ENCODE results near the gene RGR.

Gene RGR, protein sequence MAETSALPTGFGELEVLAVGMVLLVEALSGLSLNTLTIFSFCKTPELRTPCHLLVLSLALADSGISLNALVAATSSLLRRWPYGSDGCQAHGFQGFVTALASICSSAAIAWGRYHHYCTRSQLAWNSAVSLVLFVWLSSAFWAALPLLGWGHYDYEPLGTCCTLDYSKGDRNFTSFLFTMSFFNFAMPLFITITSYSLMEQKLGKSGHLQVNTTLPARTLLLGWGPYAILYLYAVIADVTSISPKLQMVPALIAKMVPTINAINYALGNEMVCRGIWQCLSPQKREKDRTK

DNA sequence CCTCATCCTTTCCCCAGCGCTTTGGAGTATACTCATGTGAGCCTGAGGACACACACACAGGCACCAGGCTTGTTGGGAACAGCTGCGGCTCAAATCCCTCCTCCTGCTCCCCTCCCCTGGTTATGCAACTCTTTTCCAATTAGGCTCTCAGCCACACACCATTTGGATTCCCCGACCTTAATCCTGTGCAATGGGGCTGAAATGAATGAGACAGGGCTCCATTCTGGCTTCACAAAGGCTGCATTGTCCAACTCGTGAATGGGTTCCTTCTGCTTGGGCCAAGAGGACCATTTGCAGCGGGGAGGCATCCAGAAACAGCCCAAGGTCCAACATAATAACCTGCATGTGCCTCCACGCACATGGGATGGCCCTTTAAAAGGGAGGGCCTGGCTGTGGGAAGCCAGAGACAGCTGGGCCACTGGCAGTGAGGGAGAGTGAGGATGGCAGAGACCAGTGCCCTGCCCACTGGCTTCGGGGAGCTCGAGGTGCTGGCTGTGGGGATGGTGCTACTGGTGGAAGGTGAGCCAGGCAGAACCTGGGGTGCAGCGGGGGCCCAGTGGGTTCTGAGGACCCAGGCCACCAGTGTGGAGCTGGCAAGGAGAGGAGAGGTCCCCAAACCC lies at the start of gene RGR:
Gene RGR, plus strand, starts transcription at position 403 of the 620 bp plus-strand sequence. Its CDS starts 38 bp downstream, at position 441.
- Histone ChIP-seq H3K27ac (ENCODE audit: low read depth, low read length) (no peak within 1 kb of the TSS), H3K4me3 (ENCODE audit: low read depth, low read length) (no peak within 1 kb of the TSS), H3K27me3 (ENCODE audit: insufficient read depth, low read length) (peaks cover 86% of the 10 kb centered on the region), H3K79me2 (ENCODE audit: control insufficient read depth, insufficient read depth, low read length, unreplicated experiment) (no peaks in the 10 kb centered on the region), H2AFZ (ENCODE audit: low read length, unreplicated experiment) (no peak within 1 kb of the TSS), H3K4me1 (ENCODE audit: control insufficient read depth, insufficient read depth, low read length, unreplicated experiment) (no peaks in the 10 kb centered on the region), H3K36me3 (ENCODE audit: insufficient read depth, low read length) (no peaks in the 10 kb centered on the region)

GRCh38 chr10:84196083-84196482 lies 48.8 kb upstream of the RGR start:
- no peaks in the 10 kb centered on the region for H3K36me3 ChIP-seq (ENCODE audit: insufficient read depth, low read length)
- peaks cover 94% of the 10 kb centered on the region for H3K27me3 ChIP-seq (ENCODE audit: insufficient read depth, low read length)
- H3K79me2 ChIP-seq (ENCODE audit: control insufficient read depth, insufficient read depth, low read length, unreplicated experiment) = no peaks in the 10 kb centered on the region
- no peak overlapping the region for H3K27ac ChIP-seq (ENCODE audit: low read depth, low read length)
- H3K4me3 ChIP-seq (ENCODE audit: low read depth, low read length) = no peak overlapping the region
- H3K4me1 ChIP-seq (ENCODE audit: control insufficient read depth, insufficient read depth, low read length, unreplicated experiment) = no peaks in the 10 kb centered on the region
- no peak overlapping the region for H2AFZ ChIP-seq (ENCODE audit: low read length, unreplicated experiment)

DNA sequence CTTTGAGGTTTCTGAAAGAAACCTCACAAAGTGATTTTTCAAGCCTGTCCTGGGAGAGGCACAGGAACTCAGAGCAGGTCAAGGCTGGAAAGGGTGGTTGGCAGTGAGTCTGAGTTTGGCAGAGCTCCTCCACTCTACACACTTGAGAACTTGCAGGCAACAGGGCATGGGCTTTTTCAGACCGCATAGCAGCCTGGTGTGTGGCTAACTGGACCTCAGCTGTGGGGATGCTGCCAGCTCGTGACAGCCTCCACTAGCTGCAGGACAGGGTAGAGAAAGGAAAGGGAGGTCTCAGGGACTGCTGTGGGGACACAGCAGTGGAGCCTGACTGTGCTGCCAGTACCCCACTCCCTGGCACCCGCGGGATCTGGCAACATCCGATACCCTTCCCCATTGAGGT lies 47.9 kb upstream of the RGR start:
- Histone ChIP-seq H3K27ac (ENCODE audit: low read depth, low read length) (no peak overlapping the region), H2AFZ (ENCODE audit: low read length, unreplicated experiment) (no peak overlapping the region), H3K4me3 (ENCODE audit: low read depth, low read length) (no peak overlapping the region), H3K36me3 (ENCODE audit: insufficient read depth, low read length) (no peaks in the 10 kb centered on the region), H3K27me3 (ENCODE audit: insufficient read depth, low read length) (peaks cover 91% of the 10 kb centered on the region), H3K79me2 (ENCODE audit: control insufficient read depth, insufficient read depth, low read length, unreplicated experiment) (no peaks in the 10 kb centered on the region), H3K4me1 (ENCODE audit: control insufficient read depth, insufficient read depth, low read length, unreplicated experiment) (no peaks in the 10 kb centered on the region)

GRCh38 chr10:84197643-84198042 lies 47.2 kb upstream of the RGR start:
- Histone ChIP-seq H3K27me3 (ENCODE audit: insufficient read depth, low read length) (peaks cover 84% of the 10 kb centered on the region), H3K79me2 (ENCODE audit: control insufficient read depth, insufficient read depth, low read length, unreplicated experiment) (no peaks in the 10 kb centered on the region), H3K27ac (ENCODE audit: low read depth, low read length) (no peak overlapping the region), H3K4me1 (ENCODE audit: control insufficient read depth, insufficient read depth, low read length, unreplicated experiment) (no peaks in the 10 kb centered on the region), H3K4me3 (ENCODE audit: low read depth, low read length) (no peak overlapping the region), H2AFZ (ENCODE audit: low read length, unreplicated experiment) (no peak overlapping the region), H3K36me3 (ENCODE audit: insufficient read depth, low read length) (no peaks in the 10 kb centered on the region)

GRCh38 chr10:84198206-84198915 lies 46.5 kb upstream of the RGR start:
- Histone ChIP-seq H3K4me3 (ENCODE audit: low read depth, low read length) (no peak overlapping the region), H2AFZ (ENCODE audit: low read length, unreplicated experiment) (no peak overlapping the region), H3K4me1 (ENCODE audit: control insufficient read depth, insufficient read depth, low read length, unreplicated experiment) (no peaks in the 10 kb centered on the region), H3K79me2 (ENCODE audit: control insufficient read depth, insufficient read depth, low read length, unreplicated experiment) (no peaks in the 10 kb centered on the region), H3K27me3 (ENCODE audit: insufficient read depth, low read length) (peaks cover 77% of the 10 kb centered on the region), H3K27ac (ENCODE audit: low read depth, low read length) (no peak overlapping the region), H3K36me3 (ENCODE audit: insufficient read depth, low read length) (no peaks in the 10 kb centered on the region)

DNA sequence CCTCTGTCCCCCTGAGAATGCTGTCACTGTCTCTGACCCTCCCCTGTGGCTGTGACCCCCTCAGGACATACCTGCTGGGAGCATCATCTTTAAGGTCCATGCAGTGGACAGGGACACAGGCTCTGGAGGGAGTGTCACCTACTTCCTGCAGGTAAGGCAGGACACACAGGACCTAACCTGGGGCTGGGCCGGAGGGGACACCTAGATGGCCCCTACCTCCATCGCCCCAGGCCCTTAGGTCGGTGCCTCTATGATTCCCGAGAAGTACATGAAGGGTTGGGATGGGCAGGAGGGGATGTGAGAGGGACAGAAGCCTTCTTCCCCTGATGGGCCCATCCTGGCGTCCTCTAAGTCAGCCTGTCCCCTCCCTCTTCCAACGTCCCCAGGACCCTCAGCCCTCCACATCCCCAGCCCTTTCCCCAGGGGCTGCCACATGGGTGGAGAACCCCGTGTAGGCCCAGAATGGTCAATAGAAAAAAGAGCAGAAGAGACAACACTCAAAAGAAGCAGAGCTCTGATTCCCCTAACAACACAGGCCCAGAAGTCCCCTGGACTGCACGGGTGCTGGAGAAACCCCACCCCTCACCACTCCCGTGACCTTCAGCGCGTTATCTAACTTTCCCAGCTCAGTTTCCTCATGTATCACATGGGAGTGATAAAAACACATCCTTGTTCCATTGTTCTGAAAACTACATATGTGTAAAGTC lies 44.2 kb upstream of the RGR start:
- no peak overlapping the region for H2AFZ ChIP-seq (ENCODE audit: low read length, unreplicated experiment)
- H3K4me3 ChIP-seq (ENCODE audit: low read depth, low read length) = no peak overlapping the region
- H3K27ac ChIP-seq (ENCODE audit: low read depth, low read length) = no peak overlapping the region
- H3K36me3 ChIP-seq (ENCODE audit: insufficient read depth, low read length) = no peaks in the 10 kb centered on the region
- no peaks in the 10 kb centered on the region for H3K4me1 ChIP-seq (ENCODE audit: control insufficient read depth, insufficient read depth, low read length, unreplicated experiment)
- peaks cover 54% of the 10 kb centered on the region for H3K27me3 ChIP-seq (ENCODE audit: insufficient read depth, low read length)
- no peaks in the 10 kb centered on the region for H3K79me2 ChIP-seq (ENCODE audit: control insufficient read depth, insufficient read depth, low read length, unreplicated experiment)

DNA sequence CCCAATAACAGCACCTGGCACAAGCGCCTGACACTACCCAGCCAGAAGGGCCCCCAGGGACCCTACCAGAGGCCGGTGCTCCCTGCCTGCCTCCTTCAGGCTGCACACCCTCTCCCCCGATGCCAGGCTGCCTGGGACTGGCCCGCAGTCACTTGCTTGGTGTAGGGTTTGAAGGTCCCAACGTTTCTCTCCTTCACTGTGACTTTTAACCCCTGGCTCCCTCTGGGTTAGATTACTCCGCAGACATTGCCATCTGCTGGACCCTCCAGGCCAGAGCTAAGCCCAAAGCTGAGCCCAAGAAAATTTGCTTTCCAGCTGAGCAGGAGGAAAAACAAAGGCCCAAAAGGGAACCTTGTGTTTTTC lies 43.6 kb upstream of the RGR start:
- no peak overlapping the region for H3K4me3 ChIP-seq (ENCODE audit: low read depth, low read length)
- H3K27me3 ChIP-seq (ENCODE audit: insufficient read depth, low read length) = peaks cover 49% of the 10 kb centered on the region
- no peak overlapping the region for H3K27ac ChIP-seq (ENCODE audit: low read depth, low read length)
- no peaks in the 10 kb centered on the region for H3K79me2 ChIP-seq (ENCODE audit: control insufficient read depth, insufficient read depth, low read length, unreplicated experiment)
- no peaks in the 10 kb centered on the region for H3K36me3 ChIP-seq (ENCODE audit: insufficient read depth, low read length)
- H3K4me1 ChIP-seq (ENCODE audit: control insufficient read depth, insufficient read depth, low read length, unreplicated experiment) = no peaks in the 10 kb centered on the region
- H2AFZ ChIP-seq (ENCODE audit: low read length, unreplicated experiment) = no peak overlapping the region

DNA sequence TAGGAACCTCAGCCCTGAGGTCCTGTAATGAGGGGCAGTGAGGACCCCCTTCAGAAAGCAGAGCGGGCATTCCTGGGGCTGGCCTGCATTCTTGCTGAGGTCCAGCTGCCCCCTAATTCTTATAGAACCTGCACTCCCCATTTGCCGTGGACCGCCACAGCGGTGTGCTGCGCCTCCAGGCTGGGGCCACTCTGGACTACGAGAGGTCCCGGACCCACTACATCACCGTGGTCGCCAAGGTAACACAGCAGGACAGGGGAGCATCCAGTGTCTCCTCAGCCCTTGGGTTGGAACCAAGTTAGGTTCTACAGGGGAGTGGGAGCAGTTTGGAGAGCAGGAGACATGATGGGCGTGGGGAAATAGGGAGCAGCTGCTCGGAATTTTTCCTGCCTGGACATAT lies 43.2 kb upstream of the RGR start:
- H3K27me3 ChIP-seq (ENCODE audit: insufficient read depth, low read length) = peaks cover 49% of the 10 kb centered on the region

GRCh38 chr10:84202349-84202748 lies 42.5 kb upstream of the RGR start:
- Histone ChIP-seq H3K79me2 (ENCODE audit: control insufficient read depth, insufficient read depth, low read length, unreplicated experiment) (no peaks in the 10 kb centered on the region), H3K4me3 (ENCODE audit: low read depth, low read length) (no peak overlapping the region), H2AFZ (ENCODE audit: low read length, unreplicated experiment) (no peak overlapping the region), H3K4me1 (ENCODE audit: control insufficient read depth, insufficient read depth, low read length, unreplicated experiment) (no peaks in the 10 kb centered on the region), H3K27me3 (ENCODE audit: insufficient read depth, low read length) (peaks cover 49% of the 10 kb centered on the region), H3K27ac (ENCODE audit: low read depth, low read length) (no peak overlapping the region), H3K36me3 (ENCODE audit: insufficient read depth, low read length) (no peaks in the 10 kb centered on the region)

More for the DNA sequence above, 43.2 kb upstream of the RGR start:
- no peak overlapping the region for H3K4me3 ChIP-seq (ENCODE audit: low read depth, low read length)
- H3K27ac ChIP-seq (ENCODE audit: low read depth, low read length) = no peak overlapping the region
- H2AFZ ChIP-seq (ENCODE audit: low read length, unreplicated experiment) = no peak overlapping the region
- H3K4me1 ChIP-seq (ENCODE audit: control insufficient read depth, insufficient read depth, low read length, unreplicated experiment) = no peaks in the 10 kb centered on the region
- no peaks in the 10 kb centered on the region for H3K36me3 ChIP-seq (ENCODE audit: insufficient read depth, low read length)
- no peaks in the 10 kb centered on the region for H3K79me2 ChIP-seq (ENCODE audit: control insufficient read depth, insufficient read depth, low read length, unreplicated experiment)

- no peak overlapping the region for H3K4me3 ChIP-seq (ENCODE audit: low read depth, low read length)
- no peaks in the 10 kb centered on the region for H3K79me2 ChIP-seq (ENCODE audit: control insufficient read depth, insufficient read depth, low read length, unreplicated experiment)
- no peaks in the 10 kb centered on the region for H3K4me1 ChIP-seq (ENCODE audit: control insufficient read depth, insufficient read depth, low read length, unreplicated experiment)
- no peaks in the 10 kb centered on the region for H3K36me3 ChIP-seq (ENCODE audit: insufficient read depth, low read length)
- no peak overlapping the region for H2AFZ ChIP-seq (ENCODE audit: low read length, unreplicated experiment)
- peaks cover 48% of the 10 kb centered on the region for H3K27me3 ChIP-seq (ENCODE audit: insufficient read depth, low read length)
- no peak overlapping the region for H3K27ac ChIP-seq (ENCODE audit: low read depth, low read length)
These were observed 40.7 kb upstream of the RGR start for GRCh38 chr10:84204122-84204521.

Measured in ACC112 (cell line).